T-helper 2 cell (primary cell): ENCODE data around the gene CUBN.
"Not testable (repeated sequence)": the region's sequence is repeated elsewhere in the genome, so short reads cannot be mapped to it uniquely, and the experiment has no call there.

ENCODE experiments used
- DNase-seq, 5 experiments: peaks; one replicate each; pipeline versions ENCODE4 v3.0.0 to v3.0.0-alpha.2; 2012 to 2022

The CUBN gene

GRCh38 chr10:17033529-17034260 lies 95.9 kb downstream of the CUBN start:
- peak in 1 of 5 experiments; percentile 15 for DNase-seq

DNA sequence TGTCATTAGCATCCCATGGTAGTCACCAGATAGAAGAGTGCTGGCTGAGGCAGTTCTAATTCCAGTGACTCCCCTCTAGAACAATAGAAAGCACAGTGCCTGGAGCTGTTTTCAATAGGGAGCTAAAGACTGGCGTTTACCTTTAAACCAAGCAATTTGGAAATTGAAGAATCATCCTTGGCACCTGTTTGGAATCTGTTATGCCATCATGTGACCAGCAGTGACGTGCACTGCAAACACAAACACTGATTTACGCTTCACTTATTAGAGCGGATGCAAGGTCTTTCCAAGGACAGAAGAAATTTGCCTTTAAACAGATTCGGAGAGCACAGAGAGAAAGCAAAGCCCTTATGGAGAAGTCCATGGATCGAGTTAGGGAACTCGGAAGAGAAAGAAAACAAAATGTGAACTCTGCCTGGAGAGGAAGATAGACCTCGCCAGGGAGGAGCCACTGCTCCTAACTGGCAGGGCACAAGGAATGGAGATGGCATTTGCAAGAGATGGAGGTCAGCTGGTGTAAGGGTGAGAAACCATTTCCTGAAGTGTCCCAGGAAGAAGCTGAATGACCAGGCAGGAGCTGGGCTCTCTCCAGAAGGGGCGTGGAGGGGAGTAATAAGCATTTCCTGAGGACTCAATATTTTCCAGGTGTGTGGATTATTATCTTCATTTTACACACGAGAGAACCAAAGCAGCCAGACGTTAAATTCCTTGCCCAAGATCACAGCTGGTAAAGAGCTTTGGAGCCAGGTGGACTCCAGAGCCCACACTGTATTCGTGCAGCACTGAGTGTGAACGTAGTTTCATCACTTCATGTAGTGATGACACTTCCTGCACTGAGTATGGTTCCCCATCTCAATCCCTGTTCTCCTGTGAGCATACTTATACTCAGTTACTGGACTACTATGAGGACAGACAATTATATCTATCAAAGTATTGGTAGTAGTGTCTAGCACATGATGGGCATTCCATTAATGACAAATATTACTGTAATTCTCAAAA lies 97.7 kb downstream of the CUBN start:
- no peak for DNase-seq

- peak; percentile 21 to 81 (median 72) for DNase-seq
Observed at GRCh38 chr10:17029581-17030271, 99.9 kb downstream of the CUBN start.

- no peak for DNase-seq
Observed at GRCh38 chr10:17029239-17029580, 100.4 kb downstream of the CUBN start.

DNA sequence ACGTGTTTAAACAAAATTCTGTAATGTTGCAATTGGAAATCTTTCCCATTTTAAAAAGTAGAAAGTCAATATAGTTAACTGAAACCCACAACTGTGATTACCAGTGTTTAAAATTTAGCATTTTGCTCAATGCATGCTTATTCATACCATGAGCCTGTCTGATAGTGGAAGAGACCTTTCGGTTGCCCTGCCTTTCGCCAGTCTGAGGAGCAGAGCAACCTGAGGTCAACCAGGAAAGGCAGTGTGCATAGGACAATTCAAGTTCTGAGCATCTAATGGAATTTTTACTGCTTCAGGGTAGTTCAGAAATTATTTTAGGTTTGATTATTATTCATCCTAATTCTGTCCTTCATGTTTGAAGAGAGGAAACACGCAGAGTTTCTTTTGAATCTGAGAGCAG lies 100.8 kb downstream of the CUBN start:
- DNase-seq = peak in 1 of 5 experiments; percentile 15

- DNase-seq = peak in 4 of 5 experiments; percentile 37 to 96 (median 68)
Observed at GRCh38 chr10:17026686-17027485, 102.7 kb downstream of the CUBN start.

- DNase-seq = peak in 4 of 5 experiments; percentile 30 to 78 (median 51)
Observed at GRCh38 chr10:17025444-17026295, 103.9 kb downstream of the CUBN start.

GRCh38 chr10:17024461-17024860 lies 105.2 kb downstream of the CUBN start:
- DNase-seq = peak in 1 of 5 experiments; percentile 20

- peak in 4 of 5 experiments; percentile 54 to 97 (median 73) for DNase-seq
Observed at GRCh38 chr10:17023386-17024298, 106.0 kb downstream of the CUBN start.

DNA sequence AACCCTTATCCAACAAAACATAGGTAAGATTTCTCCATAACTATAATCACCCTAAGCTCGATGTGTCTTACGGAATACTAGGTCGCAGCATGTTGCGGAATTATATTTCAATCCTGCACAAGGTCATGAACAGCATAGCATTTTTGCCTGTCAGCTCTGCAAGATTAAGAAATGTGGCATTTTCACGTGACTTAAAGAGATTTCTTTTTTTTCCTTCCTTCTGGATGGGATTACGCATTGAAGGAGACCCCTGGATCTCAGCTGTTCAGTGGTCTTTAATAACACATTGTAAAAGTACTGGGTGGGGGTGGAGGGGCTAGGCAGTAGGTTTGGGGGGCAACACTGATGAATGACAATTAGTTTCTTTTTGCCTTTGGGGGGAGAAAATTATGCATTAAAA lies 106.7 kb downstream of the CUBN start:
- no peak for DNase-seq

DNA sequence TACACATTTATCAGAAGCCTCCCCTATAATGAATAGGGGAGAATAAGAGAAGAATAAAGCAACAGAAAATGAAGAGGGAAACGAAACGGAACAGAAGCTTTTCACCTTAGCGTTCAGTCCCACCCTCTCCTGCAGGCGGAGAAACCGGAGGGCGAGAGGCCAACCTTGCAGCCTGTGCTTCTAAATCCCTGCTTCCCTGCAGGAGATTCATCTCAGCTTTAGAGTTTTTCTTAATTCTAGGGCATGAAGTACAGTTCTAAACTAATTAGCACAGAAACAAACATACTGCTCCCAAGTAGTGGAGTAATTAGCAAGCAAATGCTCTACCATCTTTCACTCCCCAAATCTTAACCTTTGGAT lies 107.2 kb downstream of the CUBN start:
- no peak for DNase-seq

DNA sequence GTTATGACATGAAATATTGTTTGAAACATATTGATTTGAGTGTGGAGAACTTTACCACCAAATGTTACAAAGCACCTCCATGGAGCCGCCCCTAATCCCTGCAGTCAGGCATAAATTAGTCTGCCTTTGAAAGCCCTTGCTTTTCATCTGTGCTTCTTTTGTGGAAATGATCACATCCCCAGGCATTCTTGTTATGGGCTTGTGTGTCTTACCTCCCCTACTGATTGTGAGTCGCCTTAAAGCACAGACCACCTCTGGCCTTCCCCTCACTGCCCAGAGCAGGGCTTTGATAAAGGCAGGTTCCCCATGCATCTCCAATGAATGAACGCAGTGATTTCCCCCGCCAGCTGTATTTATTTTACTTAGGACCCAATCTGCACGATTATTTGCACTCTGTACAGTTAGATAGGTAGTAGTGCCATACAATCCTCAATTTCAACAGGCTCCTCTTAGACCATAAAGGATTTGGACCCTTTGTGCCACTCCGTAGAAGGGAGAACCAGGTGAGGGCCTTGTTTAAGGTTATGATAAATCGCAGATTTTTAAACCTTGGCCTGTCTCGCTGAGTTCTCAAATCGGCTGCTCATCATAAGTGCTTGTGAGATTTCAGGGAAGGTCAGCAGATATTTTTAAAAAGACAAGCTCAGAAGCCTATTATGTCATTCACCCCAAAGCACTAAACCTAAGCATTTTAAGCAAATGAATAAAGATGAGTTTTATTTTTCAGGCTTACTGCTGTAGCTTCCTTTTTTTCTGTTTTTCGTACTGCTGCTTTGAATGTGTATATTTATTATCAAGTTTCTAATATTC lies 107.8 kb downstream of the CUBN start:
- DNase-seq = no peak

- DNase-seq = no peak
Observed at GRCh38 chr10:17019696-17020095, 109.9 kb downstream of the CUBN start.

- DNase-seq = not testable (repeated sequence)
Observed at GRCh38 chr10:17013131-17013983, 116.3 kb downstream of the CUBN start.

DNA sequence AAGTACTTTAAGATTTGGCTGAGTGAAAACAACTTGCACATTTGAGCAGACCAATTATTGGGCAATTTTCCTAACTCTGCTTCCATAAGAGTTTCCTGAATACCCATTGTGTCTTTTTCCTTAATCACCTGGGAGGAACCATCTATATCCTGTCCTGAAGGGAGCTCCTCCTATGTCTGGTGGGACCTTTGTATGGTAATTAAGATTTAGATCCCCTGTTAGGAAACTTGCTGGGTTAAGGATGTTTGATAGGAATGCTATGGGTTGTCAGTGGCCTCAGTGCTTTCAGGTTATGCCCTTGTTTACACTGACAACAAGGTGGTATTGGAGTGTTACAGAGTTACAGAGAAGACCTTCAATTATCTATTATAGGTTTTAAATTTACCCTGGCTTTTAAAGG lies 116.9 kb downstream of the CUBN start:
- not testable (repeated sequence) for DNase-seq

DNA sequence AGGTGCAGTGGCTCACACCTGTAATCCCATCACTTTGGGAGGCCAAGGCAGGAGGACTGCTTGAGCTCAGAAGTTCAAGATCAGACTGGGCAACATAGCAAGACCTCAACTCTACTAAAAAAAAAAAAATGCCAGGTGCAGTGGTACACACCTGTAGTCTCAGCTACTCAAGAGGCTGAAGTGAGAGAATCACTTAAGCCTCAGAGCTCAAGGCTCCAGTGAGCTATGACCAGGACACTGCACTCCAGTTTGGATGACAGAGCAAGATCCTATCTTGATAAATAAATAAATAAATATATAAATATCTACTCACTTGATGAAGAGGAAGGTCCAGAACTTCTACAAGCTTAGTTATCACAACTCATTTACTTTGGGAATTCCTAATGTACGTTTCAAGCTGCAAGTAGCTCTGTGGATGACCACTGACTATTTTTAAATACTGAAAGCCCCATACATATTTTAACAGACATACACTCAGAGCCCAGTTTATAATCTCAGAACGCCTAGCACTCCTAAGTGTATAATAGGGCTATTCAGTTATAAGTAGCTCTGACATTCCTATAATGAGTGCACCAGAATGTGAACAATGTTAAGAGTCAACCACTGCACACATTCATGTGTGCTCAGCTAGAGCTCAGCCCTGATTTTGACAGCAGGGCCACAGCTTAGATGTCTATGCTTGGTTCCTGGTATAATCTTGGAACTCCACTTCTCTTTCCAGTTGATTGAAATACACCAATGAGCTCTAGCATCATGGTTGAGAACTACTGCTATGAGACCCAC lies 119.1 kb downstream of the CUBN start:
- no peak for DNase-seq

DNA sequence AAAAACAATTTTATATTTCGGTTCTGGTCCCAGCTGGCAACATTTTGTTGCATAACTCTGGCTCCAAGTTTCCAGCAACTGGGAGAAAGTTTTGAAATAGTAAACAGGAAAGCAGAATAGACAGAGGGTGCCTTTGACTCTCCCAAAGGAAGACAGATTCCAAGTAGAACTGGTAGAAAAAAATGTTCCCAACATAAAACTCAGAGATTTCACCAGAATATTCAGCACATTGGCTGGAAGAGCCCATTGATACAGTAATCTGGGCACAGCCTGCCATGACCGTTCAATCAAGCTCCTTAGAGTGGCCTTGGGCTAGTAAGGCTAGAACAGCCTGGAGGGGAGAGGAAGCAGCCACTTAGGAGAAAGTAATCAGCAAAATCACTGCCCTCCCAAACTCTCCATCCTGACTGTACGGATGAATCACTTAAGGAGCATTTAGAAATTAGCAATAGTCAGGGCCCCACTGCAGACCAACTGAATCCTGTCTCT lies 120.4 kb downstream of the CUBN start:
- DNase-seq = no peak
